ENCODE results near the gene CLIC2. TPM values are rescaled to one million over a fixed set of nuclear protein-coding genes. Genes with fewer than 3 reads are reported as not detected.

CLIC2 gene
- total and polyA plus RNA-seq, 10 of the 15 experiments (the other 5 are each of a cell fraction or from before 2014, with no cell fraction given), result 18.4 to 41.0 (median 21.1) TPM

DNA sequence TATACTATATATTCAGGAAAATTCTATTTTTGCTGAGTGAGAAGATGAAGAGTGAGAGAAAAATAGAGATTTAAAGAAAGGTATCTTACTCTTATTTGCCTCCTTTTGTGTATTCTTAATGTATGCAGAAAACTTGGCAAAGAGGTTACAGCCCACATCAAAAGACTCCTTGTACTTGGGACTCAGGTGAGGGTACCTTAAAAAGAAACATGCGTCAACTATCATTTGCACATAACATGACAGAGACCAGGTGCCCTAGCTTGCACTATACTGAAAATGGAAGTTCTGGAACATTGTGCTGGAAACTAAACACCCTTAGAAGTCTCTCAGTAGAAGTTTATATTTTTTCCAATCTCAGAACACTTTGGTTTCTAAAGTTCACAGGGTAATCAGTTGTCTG lies 54.5 kb downstream of the CLIC2 start:
- no peak for ATAC-seq
- Histone ChIP-seq H3K4me1 (ENCODE audit: control insufficient read depth, insufficient read depth, low read length) (no peaks in the 10 kb centered on the region), H2AFZ (ENCODE audit: control insufficient read depth, low read depth, low read length) (no peak overlapping the region), H4K20me1 (ENCODE audit: control insufficient read depth, insufficient read depth) (no peaks in the 10 kb centered on the region), H3K27ac (ENCODE audit: control insufficient read depth, insufficient read depth) (no peak overlapping the region), H3K27me3 (replicated peaks in 1 of 2; ENCODE audit: control insufficient read depth in 2 of 2, insufficient read depth in 2 of 2, low read length in 1 of 2) (no peaks in the 10 kb centered on the region), H3K4me3 (no peak overlapping the region), H3K4me2 (ENCODE audit: control insufficient read depth, insufficient read depth) (no peak overlapping the region), H3K36me3 (ENCODE audit: control insufficient read depth in 2 of 2, insufficient read depth in 2 of 2, low read length in 1 of 2) (no peaks in the 10 kb centered on the region), H3K79me2 (ENCODE audit: control insufficient read depth, insufficient read depth, low read length) (no peaks in the 10 kb centered on the region), H3K9me3 (replicated peaks; ENCODE audit: control insufficient read depth, insufficient read depth, low read length) (no peaks in the 10 kb centered on the region), H3K9ac (ENCODE audit: control insufficient read depth, insufficient read depth, low read length) (no peak overlapping the region)
- SMC1A ChIA-PET (ENCODE audit: uncharacterized antibody, unreplicated experiment), result no interaction called here
- intact Hi-C loops (cut with micrococcal nuclease; ENCODE audit: unreplicated experiment) (no loop called here), in situ Hi-C loops (cut with MboI) (loop anchor here (25.0 kb wide), 1 partner anchor 257 kb away; no protein-coding TSS in a partner anchor)
- DNase-seq (ENCODE audit: low read depth, low spot score), result no peak
- no peak for TF ChIP-seq LARP7 (IDR thresholded peaks at IDR 0.05)
- TF ChIP-seq, protein P1, sequence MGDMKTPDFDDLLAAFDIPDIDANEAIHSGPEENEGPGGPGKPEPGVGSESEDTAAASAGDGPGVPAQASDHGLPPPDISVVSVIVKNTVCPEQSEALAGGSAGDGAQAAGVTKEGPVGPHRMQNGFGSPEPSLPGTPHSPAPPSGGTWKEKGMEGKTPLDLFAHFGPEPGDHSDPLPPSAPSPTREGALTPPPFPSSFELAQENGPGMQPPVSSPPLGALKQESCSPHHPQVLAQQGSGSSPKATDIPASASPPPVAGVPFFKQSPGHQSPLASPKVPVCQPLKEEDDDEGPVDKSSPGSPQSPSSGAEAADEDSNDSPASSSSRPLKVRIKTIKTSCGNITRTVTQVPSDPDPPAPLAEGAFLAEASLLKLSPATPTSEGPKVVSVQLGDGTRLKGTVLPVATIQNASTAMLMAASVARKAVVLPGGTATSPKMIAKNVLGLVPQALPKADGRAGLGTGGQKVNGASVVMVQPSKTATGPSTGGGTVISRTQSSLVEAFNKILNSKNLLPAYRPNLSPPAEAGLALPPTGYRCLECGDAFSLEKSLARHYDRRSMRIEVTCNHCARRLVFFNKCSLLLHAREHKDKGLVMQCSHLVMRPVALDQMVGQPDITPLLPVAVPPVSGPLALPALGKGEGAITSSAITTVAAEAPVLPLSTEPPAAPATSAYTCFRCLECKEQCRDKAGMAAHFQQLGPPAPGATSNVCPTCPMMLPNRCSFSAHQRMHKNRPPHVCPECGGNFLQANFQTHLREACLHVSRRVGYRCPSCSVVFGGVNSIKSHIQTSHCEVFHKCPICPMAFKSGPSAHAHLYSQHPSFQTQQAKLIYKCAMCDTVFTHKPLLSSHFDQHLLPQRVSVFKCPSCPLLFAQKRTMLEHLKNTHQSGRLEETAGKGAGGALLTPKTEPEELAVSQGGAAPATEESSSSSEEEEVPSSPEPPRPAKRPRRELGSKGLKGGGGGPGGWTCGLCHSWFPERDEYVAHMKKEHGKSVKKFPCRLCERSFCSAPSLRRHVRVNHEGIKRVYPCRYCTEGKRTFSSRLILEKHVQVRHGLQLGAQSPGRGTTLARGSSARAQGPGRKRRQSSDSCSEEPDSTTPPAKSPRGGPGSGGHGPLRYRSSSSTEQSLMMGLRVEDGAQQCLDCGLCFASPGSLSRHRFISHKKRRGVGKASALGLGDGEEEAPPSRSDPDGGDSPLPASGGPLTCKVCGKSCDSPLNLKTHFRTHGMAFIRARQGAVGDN (IDR thresholded peaks at IDR 0.05), result no peak
- no peak for TF ChIP-seq POLR2AphosphoS5 (IDR thresholded peaks at IDR 0.05; ENCODE audit: low read length)
- TF ChIP-seq NR2C1 (IDR thresholded peaks at IDR 0.05), result no peak
- TF ChIP-seq, protein P2, sequence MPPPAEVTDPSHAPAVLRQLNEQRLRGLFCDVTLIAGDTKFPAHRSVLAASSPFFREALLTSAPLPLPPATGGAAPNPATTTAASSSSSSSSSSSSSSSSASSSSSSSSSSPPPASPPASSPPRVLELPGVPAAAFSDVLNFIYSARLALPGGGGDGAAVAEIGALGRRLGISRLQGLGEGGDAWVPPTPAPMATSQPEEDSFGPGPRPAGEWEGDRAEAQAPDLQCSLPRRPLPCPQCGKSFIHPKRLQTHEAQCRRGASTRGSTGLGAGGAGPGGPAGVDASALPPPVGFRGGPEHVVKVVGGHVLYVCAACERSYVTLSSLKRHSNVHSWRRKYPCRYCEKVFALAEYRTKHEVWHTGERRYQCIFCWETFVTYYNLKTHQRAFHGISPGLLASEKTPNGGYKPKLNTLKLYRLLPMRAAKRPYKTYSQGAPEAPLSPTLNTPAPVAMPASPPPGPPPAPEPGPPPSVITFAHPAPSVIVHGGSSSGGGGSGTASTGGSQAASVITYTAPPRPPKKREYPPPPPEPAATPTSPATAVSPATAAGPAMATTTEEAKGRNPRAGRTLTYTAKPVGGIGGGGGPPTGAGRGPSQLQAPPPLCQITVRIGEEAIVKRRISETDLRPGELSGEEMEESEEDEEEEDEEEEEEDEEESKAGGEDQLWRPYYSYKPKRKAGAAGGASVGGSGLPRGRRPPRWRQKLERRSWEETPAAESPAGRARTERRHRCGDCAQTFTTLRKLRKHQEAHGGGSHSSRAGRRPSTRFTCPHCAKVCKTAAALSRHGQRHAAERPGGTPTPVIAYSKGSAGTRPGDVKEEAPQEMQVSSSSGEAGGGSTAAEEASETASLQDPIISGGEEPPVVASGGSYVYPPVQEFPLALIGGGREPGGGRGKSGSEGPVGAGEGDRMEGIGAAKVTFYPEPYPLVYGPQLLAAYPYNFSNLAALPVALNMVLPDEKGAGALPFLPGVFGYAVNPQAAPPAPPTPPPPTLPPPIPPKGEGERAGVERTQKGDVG (CRISPR knock-in tag; IDR thresholded peaks at IDR 0.05), result no peak
- BruUV-seq (replicated peaks), result no TSS peak
- 92% methylated on average over 1 of the region's 1 CpG for WGBS (ENCODE audit: insufficient coverage, insufficient replicate concordance, low lambda C conversion rate, missing lambda C conversion rate)
- POLR2A ChIA-PET, result no interaction called here
- RAD21 ChIA-PET (ENCODE audit: unreplicated experiment), result no interaction called here
- CTCF ChIA-PET, result no interaction called here
- FAIRE-seq, result no peak
